ENCODE data around the gene CD1D.

GRCh38 chr1:158145173-158145719 lies 35.4 kb upstream of the CD1D start:
- TF ChIP-seq POLR2AphosphoS5 (IDR thresholded peaks at IDR 0.05) (no peak), POLR2A (IDR thresholded peaks at IDR 0.05) (no peak), EP300 (IDR thresholded peaks at IDR 0.05) (no peak)
- TF ChIP-seq, protein P1, sequence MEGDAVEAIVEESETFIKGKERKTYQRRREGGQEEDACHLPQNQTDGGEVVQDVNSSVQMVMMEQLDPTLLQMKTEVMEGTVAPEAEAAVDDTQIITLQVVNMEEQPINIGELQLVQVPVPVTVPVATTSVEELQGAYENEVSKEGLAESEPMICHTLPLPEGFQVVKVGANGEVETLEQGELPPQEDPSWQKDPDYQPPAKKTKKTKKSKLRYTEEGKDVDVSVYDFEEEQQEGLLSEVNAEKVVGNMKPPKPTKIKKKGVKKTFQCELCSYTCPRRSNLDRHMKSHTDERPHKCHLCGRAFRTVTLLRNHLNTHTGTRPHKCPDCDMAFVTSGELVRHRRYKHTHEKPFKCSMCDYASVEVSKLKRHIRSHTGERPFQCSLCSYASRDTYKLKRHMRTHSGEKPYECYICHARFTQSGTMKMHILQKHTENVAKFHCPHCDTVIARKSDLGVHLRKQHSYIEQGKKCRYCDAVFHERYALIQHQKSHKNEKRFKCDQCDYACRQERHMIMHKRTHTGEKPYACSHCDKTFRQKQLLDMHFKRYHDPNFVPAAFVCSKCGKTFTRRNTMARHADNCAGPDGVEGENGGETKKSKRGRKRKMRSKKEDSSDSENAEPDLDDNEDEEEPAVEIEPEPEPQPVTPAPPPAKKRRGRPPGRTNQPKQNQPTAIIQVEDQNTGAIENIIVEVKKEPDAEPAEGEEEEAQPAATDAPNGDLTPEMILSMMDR (IDR thresholded peaks at IDR 0.05), result no peak

Measured in sigmoid colon (tissue), 4 donors.